H9 (cell line): Measurements from ENCODE around the gene CKLF. TPM values are rescaled to one million over a fixed set of nuclear protein-coding genes. Genes with fewer than 3 reads are reported as not detected.
"Not testable (repeated sequence)": the region's sequence is repeated elsewhere in the genome, so short reads cannot be mapped to it uniquely, and the experiment has no call there.

ENCODE experiments used
- DNase-seq: peaks from one replicate; pipeline ENCODE4 v3.0.0-alpha.2; 2017
- H2AFZ ChIP-seq: one replicate; pipeline ENCODE4 v1.6.1; 2013; ENCODE audit warnings: mild to moderate bottlenecking, low read length, control low read depth, moderate library complexity
- H2AK5ac ChIP-seq: 2 replicates; pipeline ENCODE4 v1.6.1; 2013; ENCODE audit warnings: low read length, control low read depth, mixed read lengths; ENCODE audit not compliant: insufficient read length
- H2BK120ac ChIP-seq: one replicate; pipeline ENCODE4 v1.6.1; 2013; ENCODE audit warnings: low read depth, mild to moderate bottlenecking, low read length, control low read depth, inconsistent platforms; ENCODE audit not compliant: poor library complexity, severe bottlenecking
- H2BK12ac ChIP-seq: 2 replicates; pipeline ENCODE4 v1.6.1; 2013; ENCODE audit warnings: low read length, control low read depth, mixed read lengths, low read depth; ENCODE audit not compliant: insufficient read length
- H2BK15ac ChIP-seq: 2 replicates; pipeline ENCODE4 v1.6.1; 2013; ENCODE audit warnings: low read depth, low read length, control low read depth
- H2BK20ac ChIP-seq: one replicate; pipeline ENCODE4 v1.6.1; 2013; ENCODE audit warnings: low read depth, mild to moderate bottlenecking, low read length, control low read depth, inconsistent platforms; ENCODE audit not compliant: poor library complexity, severe bottlenecking
- H2BK5ac ChIP-seq: 2 replicates; pipeline ENCODE4 v1.6.1; 2013; ENCODE audit warnings: low read length, control low read depth, mixed read lengths; ENCODE audit not compliant: insufficient read length
- H3K14ac ChIP-seq: 2 replicates; pipeline ENCODE4 v1.6.1; 2013; ENCODE audit warnings: low read length, control low read depth; ENCODE audit not compliant: insufficient read depth
- H3K18ac ChIP-seq: 2 replicates; pipeline ENCODE4 v1.6.1; 2013; ENCODE audit warnings: low read depth, mild to moderate bottlenecking, mixed read lengths, low read length, control low read depth; ENCODE audit not compliant: insufficient read length
- H3K23ac ChIP-seq: 2 replicates; pipeline ENCODE4 v1.6.1; 2013; ENCODE audit warnings: low read length, control low read depth, mixed read lengths, low read depth; ENCODE audit not compliant: insufficient read length
- H3K23me2 ChIP-seq: 2 replicates; pipeline ENCODE4 v1.6.1; 2013; ENCODE audit warnings: low read depth, mild to moderate bottlenecking, mixed read lengths, low read length, control low read depth; ENCODE audit not compliant: insufficient read length, poor library complexity, severe bottlenecking
- H3K27ac ChIP-seq: 2 replicates; pipeline ENCODE4 v1.5.1; 2013; ENCODE audit warnings: low read length, control low read depth, mixed read lengths, low read depth; ENCODE audit not compliant: insufficient read length
- H3K27me3 ChIP-seq: 2 replicates; pipeline ENCODE4 v1.6.1; 2013; ENCODE audit warnings: low read length, control low read depth, inconsistent platforms; ENCODE audit not compliant: insufficient read depth
- H3K4ac ChIP-seq: 2 replicates; pipeline ENCODE4 v1.6.1; 2013; ENCODE audit warnings: low read depth, mild to moderate bottlenecking, control low read depth, inconsistent platforms, low read length, moderate library complexity
- H3K4me1 ChIP-seq: 2 replicates; pipeline ENCODE4 v1.6.1; 2013; ENCODE audit warnings: low read length, control low read depth, inconsistent platforms; ENCODE audit not compliant: insufficient read depth
- H3K4me2 ChIP-seq: 2 replicates; pipeline ENCODE4 v1.6.1; 2013; ENCODE audit warnings: low read length, control low read depth, mixed read lengths; ENCODE audit not compliant: insufficient read length, insufficient read depth
- H3K56ac ChIP-seq: 2 replicates; pipeline ENCODE4 v1.6.1; 2013; ENCODE audit warnings: low read depth, mild to moderate bottlenecking, mixed read lengths, low read length, control low read depth; ENCODE audit not compliant: insufficient read length
- H3K79me1 ChIP-seq: 2 replicates; pipeline ENCODE4 v1.6.1; 2013; ENCODE audit warnings: low read depth, mild to moderate bottlenecking, moderate library complexity, low read length, control low read depth, inconsistent platforms; ENCODE audit not compliant: insufficient read depth, poor library complexity, severe bottlenecking
- H3K79me2 ChIP-seq: 2 replicates; pipeline ENCODE4 v1.6.1; 2013; ENCODE audit warnings: low read length, control low read depth, inconsistent platforms; ENCODE audit not compliant: insufficient read depth
- H3K9ac ChIP-seq: 2 replicates; pipeline ENCODE4 v1.6.1; 2013; ENCODE audit warnings: low read length, control low read depth, mixed read lengths; ENCODE audit not compliant: insufficient read length; ENCODE audit errors: extremely low read depth
- H3K9me3 ChIP-seq: one replicate; pipeline ENCODE4 v1.6.1; 2013; ENCODE audit warnings: low read depth, low read length, inconsistent platforms; ENCODE audit not compliant: control insufficient read depth
- H3T11ph ChIP-seq: one replicate; pipeline ENCODE4 v1.6.1; 2013; ENCODE audit warnings: mild to moderate bottlenecking, low read length, control low read depth, inconsistent platforms
- H4K20me1 ChIP-seq: one replicate; pipeline ENCODE4 v1.6.1; 2013; ENCODE audit not compliant: control insufficient read depth, insufficient read length, insufficient read depth
- H4K5ac ChIP-seq: 2 replicates; pipeline ENCODE4 v1.6.1; 2013; ENCODE audit warnings: low read depth, mild to moderate bottlenecking, mixed read lengths, low read length, control low read depth; ENCODE audit not compliant: insufficient read length
- H4K8ac ChIP-seq: replicated peaks from 2 replicates; pipeline ENCODE4 v1.6.1; 2013; ENCODE audit warnings: low read length, control low read depth, mixed read lengths, low read depth; ENCODE audit not compliant: insufficient read length
- H4K91ac ChIP-seq: 2 replicates; pipeline ENCODE4 v1.6.1; 2013; ENCODE audit warnings: low read depth, mild to moderate bottlenecking, moderate library complexity, mixed read lengths, low read length, control low read depth; ENCODE audit not compliant: insufficient read length
- H3K27ac Mint-ChIP-seq, 3 experiments: 2 replicates in 2 of 3; 3 replicates in 1 of 3; pipeline ENCODE4 v1.8.0; 2020 to 2021; ENCODE audit warnings: mixed read lengths in 3 of 3, mild to moderate bottlenecking in 1 of 3, moderate library complexity in 1 of 3
- H3K27me3 Mint-ChIP-seq: 2 replicates; pipeline ENCODE4 v1.8.0; 2021; ENCODE audit warnings: low read depth, mild to moderate bottlenecking, moderate library complexity, mixed read lengths
- H3K36me3 Mint-ChIP-seq, 3 experiments: 2 replicates in 2 of 3; 3 replicates in 1 of 3; pipeline ENCODE4 v1.8.0; 2020 to 2021; ENCODE audit warnings: low read depth in 3 of 3, mixed read lengths in 3 of 3; ENCODE audit not compliant: insufficient read depth in 1 of 3
- H3K4me1 Mint-ChIP-seq, 2 experiments: 2 replicates each; pipeline ENCODE4 v1.8.0; 2020; ENCODE audit warnings: mixed read lengths in 2 of 2
- H3K4me3 Mint-ChIP-seq, 2 experiments: 2 replicates in 1 of 2; 3 replicates in 1 of 2; pipeline ENCODE4 v1.8.0; 2020 to 2021; ENCODE audit warnings: mild to moderate bottlenecking in 2 of 2, mixed read lengths in 2 of 2, moderate library complexity in 1 of 2
- H3K9me3 Mint-ChIP-seq, 2 experiments: 2 replicates in 1 of 2; 3 replicates in 1 of 2; pipeline ENCODE4 v1.8.0; 2020; ENCODE audit warnings: mild to moderate bottlenecking in 2 of 2, mixed read lengths in 2 of 2, moderate library complexity in 1 of 2
- CTCF ChIP-seq: fragments of 200-600 bp; sonication (generic); conservative IDR thresholded peaks from 3 replicates; pipeline ENCODE4 v1.8.0; 2021; ENCODE audit warnings: antibody characterized with exemption, mild to moderate bottlenecking
- WGBS: extraction: QIAGEN DNeasy Blood & Tissue Kit; methylation state at CpG from one replicate; pipeline ENCODE4 v1.1.7; 2013; ENCODE audit warnings: missing lambda C conversion rate, low lambda C conversion rate, mixed read lengths; ENCODE audit not compliant: insufficient read length; ENCODE audit errors: extremely low coverage; 5-methylcytosine and 5-hydroxymethylcytosine counted together
- total RNA-seq: library from RNA; stranded (reverse); gene quantifications from 2 replicates; pipeline ENCODE4 v1.2.1, GENCODE V29; 2021

The CKLF gene
- total RNA-seq, 1 experiment from 2014 or later: 23.1 TPM

- Histone ChIP-seq H3K4me2 (no peak overlapping the region), H2AFZ (no peak overlapping the region), H3K9ac (no peak overlapping the region), H4K8ac (no peak overlapping the region), H2BK15ac (no peak overlapping the region), H2BK5ac (no peak overlapping the region), H3K4ac (no peak overlapping the region), H3K56ac (no peak overlapping the region), H4K91ac (no peak overlapping the region), H3K4me1 (no peaks in the 10 kb centered on the region), H3K23me2 (peaks cover 3% of the 10 kb centered on the region), H2BK20ac (no peak overlapping the region), H4K5ac (no peak overlapping the region), H3K27me3 (no peaks in the 10 kb centered on the region), H3K18ac (no peak overlapping the region), H2BK120ac (no peak overlapping the region), H3K79me1 (no peaks in the 10 kb centered on the region), H3K79me2 (no peaks in the 10 kb centered on the region), H3K14ac (no peak overlapping the region), H2AK5ac (no peak overlapping the region), H3K27ac (no peak overlapping the region), H3K9me3 (no peaks in the 10 kb centered on the region), H3K23ac (no peak overlapping the region), H3T11ph (no peak overlapping the region), H4K20me1 (no peaks in the 10 kb centered on the region), H2BK12ac (no peak overlapping the region)
- H3K4me1 Mint-ChIP-seq: peaks cover 16 to 29% of the 10 kb centered on the region in 2 experiments
- H3K9me3 Mint-ChIP-seq: no peaks in the 10 kb centered on the region; a peak in 1 of 5 replicates
- no peak overlapping the region for H3K27ac Mint-ChIP-seq
- H3K27me3 Mint-ChIP-seq: peaks cover 2% of the 10 kb centered on the region
- WGBS: no CpG with 5 or more reads among the region's 14 CpGs
- H3K36me3 Mint-ChIP-seq: peaks cover 39 to 65% (median 56%) of the 10 kb centered on the region in 3 experiments
- H3K4me3 Mint-ChIP-seq: no peak overlapping the region
- no peak for TF ChIP-seq CTCF
- DNase-seq: no peak
These were observed 57.9 kb downstream of the CKLF start for GRCh38 chr16:66610111-66610820.

GRCh38 chr16:66611911-66612310 lies 59.5 kb downstream of the CKLF start:
- H3K9me3 Mint-ChIP-seq, H4K91ac ChIP-seq, H3K79me1 ChIP-seq, H3K4me3 Mint-ChIP-seq, H4K20me1 ChIP-seq, H4K8ac ChIP-seq, H4K5ac ChIP-seq, H3T11ph ChIP-seq, H3K27me3 ChIP-seq, H3K27ac ChIP-seq, H3K4me2 ChIP-seq, H2AFZ ChIP-seq, H2AK5ac ChIP-seq, H2BK12ac ChIP-seq, H3K23me2 ChIP-seq, H3K18ac ChIP-seq, H3K9me3 ChIP-seq, DNase-seq, H3K56ac ChIP-seq, H3K4ac ChIP-seq, H2BK15ac ChIP-seq, H2BK20ac ChIP-seq, H2BK120ac ChIP-seq, H3K79me2 ChIP-seq, H3K9ac ChIP-seq, H3K14ac ChIP-seq, H3K4me1 ChIP-seq, H3K23ac ChIP-seq, H2BK5ac ChIP-seq, H3K27me3 Mint-ChIP-seq: not testable (repeated sequence)
- Mint-ChIP-seq H3K4me1 (peaks cover 26 to 37% of the 10 kb centered on the region in 2 experiments), H3K36me3 (peaks cover 40 to 67% (median 63%) of the 10 kb centered on the region in 3 experiments), H3K27ac (peak overlapping the region in 1 of 3 experiments; percentile 52; a peak in 1 of 7 replicates)
- whole genome bisulfite sequencing: no CpG with 5 or more reads among the region's 8 CpGs
